NB4 (cell line): ENCODE results near the gene NAT14.

Source experiments
- DNase-seq: peaks from one replicate; pipeline ENCODE4 v3.0.0; 2010; ENCODE audit warnings: low read depth
- H3K4me3 ChIP-seq: one replicate; pipeline ENCODE4 v1.5.1; 2011; ENCODE audit warnings: mild to moderate bottlenecking, low read depth, low read length, moderate library complexity
- CTCF ChIP-seq: IDR thresholded peaks from one replicate; pipeline ENCODE4 v1.5.1; 2012; ENCODE audit warnings: low read depth, low read length
- MAX ChIP-seq: IDR thresholded peaks from 2 replicates; pipeline ENCODE4 v1.6.1; 2011; ENCODE audit warnings: low read depth, low read length
- MYC ChIP-seq: IDR thresholded peaks from 2 replicates; pipeline ENCODE4 v1.6.1; 2011; ENCODE audit warnings: low read depth, low read length
- POLR2A ChIP-seq: IDR thresholded peaks from 2 replicates; pipeline ENCODE4 v1.6.1; 2011; ENCODE audit warnings: mild to moderate bottlenecking; ENCODE audit not compliant: insufficient read length; ENCODE audit errors: extremely low read depth

NAT14 gene

GRCh38 chr19:55474269-55475265 is 10.4 kb upstream of the NAT14 start:
- H3K4me3 ChIP-seq: no peak overlapping the region
- no peak for DNase-seq
- TF ChIP-seq CTCF (no peak), MYC (no peak), MAX (no peak), POLR2A (no peak)

GRCh38 chr19:55476100-55476775 is 8.8 kb upstream of the NAT14 start, which contains the start of gene ZNF628:
TSS of gene ZNF628 (plus strand) at chr19:55476617. CDS start at chr19:55479911, 3,294 bp downstream.
- TF ChIP-seq CTCF: no peak
- TF ChIP-seq MAX: peak; percentile 95
- peak; percentile 80; the same call in 1 of the 2 replicates for TF ChIP-seq MYC
- peak; percentile 54 for TF ChIP-seq POLR2A
- DNase-seq: peak; percentile 96
- peak within 1 kb of the TSS; percentile 78 for H3K4me3 ChIP-seq

- TF ChIP-seq POLR2A (no peak), CTCF (no peak), MYC (no peak), MAX (no peak)
- peak overlapping the region; percentile 78 for H3K4me3 ChIP-seq
- DNase-seq: no peak
Observed at GRCh38 chr19:55477905-55478304, 7.1 kb upstream of the NAT14 start.

GRCh38 chr19:55478364-55478763 is 6.6 kb upstream of the NAT14 start:
- no peak overlapping the region for H3K4me3 ChIP-seq
- TF ChIP-seq POLR2A: no peak
- no peak for TF ChIP-seq MAX
- TF ChIP-seq CTCF: no peak
- no peak for TF ChIP-seq MYC
- no peak for DNase-seq

- no peak for TF ChIP-seq CTCF
- TF ChIP-seq POLR2A: no peak
- TF ChIP-seq MYC: no peak
- H3K4me3 ChIP-seq: no peak overlapping the region
- DNase-seq: no peak
Observed at GRCh38 chr19:55479045-55479444, 5.9 kb upstream of the NAT14 start.
